ENCODE results near the gene NEK11. TPM values are rescaled to one million over a fixed set of nuclear protein-coding genes. Genes with fewer than 3 reads are reported as not detected.
A peak's percentile ranks its signal among the peaks of the same experiment; 100 is the strongest.

Gene NEK11
- total RNA-seq, 1 donor from 2014 or later = 7.1 TPM

DNA sequence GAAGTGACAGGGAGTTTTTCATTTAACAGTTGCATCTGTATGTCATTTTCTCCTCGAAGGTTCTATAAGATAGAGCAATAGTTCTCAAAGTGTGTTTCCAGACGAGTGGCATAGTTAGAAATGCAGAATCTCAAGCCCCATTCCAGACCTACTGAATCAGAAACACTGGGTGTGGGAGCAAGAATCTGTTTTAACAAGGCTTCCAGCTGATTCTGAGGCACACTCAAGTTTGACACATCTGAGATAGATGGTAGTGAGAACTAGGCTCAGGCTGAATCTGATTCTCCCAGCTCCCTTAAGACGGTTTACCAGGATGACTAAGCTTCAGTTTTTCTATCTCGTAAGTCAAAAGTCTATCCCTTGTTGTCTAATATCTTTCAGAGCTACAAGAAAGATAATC is 195.1 kb downstream of the NEK11 start:
- Histone ChIP-seq H3K9me3 (ENCODE audit: insufficient read depth, low read depth, low read length) (no peaks in the 10 kb centered on the region), H3K9ac (ENCODE audit: low read length) (no peak overlapping the region), H3K36me3 (ENCODE audit: insufficient read depth, low read length) (no peaks in the 10 kb centered on the region), H3K79me2 (ENCODE audit: insufficient read depth, low read length) (no peaks in the 10 kb centered on the region), H3K4me1 (ENCODE audit: insufficient read depth, low read length) (peaks cover 39% of the 10 kb centered on the region), H3K27me3 (ENCODE audit: insufficient read depth, low read length) (no peaks in the 10 kb centered on the region), H4K20me1 (ENCODE audit: insufficient read depth, low read length) (no peaks in the 10 kb centered on the region), H2AFZ (ENCODE audit: low read depth, low read length) (no peak overlapping the region), H3K4me3 (ENCODE audit: insufficient read depth, low read depth, low read length) (no peak overlapping the region), H3K4me2 (ENCODE audit: low read length) (peak overlapping the region; percentile 10), H3K27ac (ENCODE audit: low read depth, low read length) (peak overlapping the region; percentile 54)
- peak; percentile 72 for FAIRE-seq
- Mint-ChIP-seq H3K4me3 (ENCODE audit: unreplicated experiment) (no peak overlapping the region), H3K36me3 (ENCODE audit: low read depth, unreplicated experiment) (no peaks in the 10 kb centered on the region), H3K27me3 (ENCODE audit: low read depth, unreplicated experiment) (no peaks in the 10 kb centered on the region), H3K4me1 (ENCODE audit: low read depth, unreplicated experiment) (peaks cover 38% of the 10 kb centered on the region), H3K9me3 (ENCODE audit: unreplicated experiment) (no peaks in the 10 kb centered on the region), H3K27ac (ENCODE audit: unreplicated experiment) (peak overlapping the region; percentile 75)
- TF ChIP-seq, protein P1, sequence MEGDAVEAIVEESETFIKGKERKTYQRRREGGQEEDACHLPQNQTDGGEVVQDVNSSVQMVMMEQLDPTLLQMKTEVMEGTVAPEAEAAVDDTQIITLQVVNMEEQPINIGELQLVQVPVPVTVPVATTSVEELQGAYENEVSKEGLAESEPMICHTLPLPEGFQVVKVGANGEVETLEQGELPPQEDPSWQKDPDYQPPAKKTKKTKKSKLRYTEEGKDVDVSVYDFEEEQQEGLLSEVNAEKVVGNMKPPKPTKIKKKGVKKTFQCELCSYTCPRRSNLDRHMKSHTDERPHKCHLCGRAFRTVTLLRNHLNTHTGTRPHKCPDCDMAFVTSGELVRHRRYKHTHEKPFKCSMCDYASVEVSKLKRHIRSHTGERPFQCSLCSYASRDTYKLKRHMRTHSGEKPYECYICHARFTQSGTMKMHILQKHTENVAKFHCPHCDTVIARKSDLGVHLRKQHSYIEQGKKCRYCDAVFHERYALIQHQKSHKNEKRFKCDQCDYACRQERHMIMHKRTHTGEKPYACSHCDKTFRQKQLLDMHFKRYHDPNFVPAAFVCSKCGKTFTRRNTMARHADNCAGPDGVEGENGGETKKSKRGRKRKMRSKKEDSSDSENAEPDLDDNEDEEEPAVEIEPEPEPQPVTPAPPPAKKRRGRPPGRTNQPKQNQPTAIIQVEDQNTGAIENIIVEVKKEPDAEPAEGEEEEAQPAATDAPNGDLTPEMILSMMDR (IDR thresholded peaks at IDR 0.05; ENCODE audit: insufficient read depth, low read depth, low read length) = no peak
- no peak for TF ChIP-seq EZH2 (IDR thresholded peaks at IDR 0.05; ENCODE audit: insufficient read depth, low read length)
- DNase-seq (ENCODE audit: low read depth) = peak; percentile 95

DNA sequence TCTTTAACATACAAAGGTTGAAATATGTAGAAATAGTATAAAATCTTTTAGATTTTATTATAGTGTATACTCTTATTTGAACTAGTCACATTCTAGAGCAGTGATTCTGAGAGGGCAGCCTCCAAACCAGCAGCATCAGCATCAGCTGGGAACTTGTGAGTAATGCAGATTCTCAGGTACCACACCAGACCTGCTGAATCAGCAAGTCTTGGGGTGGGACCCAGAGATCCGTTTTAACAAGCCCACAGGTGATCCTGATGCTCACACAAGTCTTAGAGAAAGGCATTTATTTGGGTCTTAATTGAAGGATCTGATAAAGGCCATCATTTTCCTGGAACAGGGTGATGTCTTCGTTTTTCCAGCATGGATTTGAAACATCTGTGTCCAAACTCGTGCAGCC is 195.9 kb downstream of the NEK11 start:
- Histone ChIP-seq H3K4me3 (ENCODE audit: insufficient read depth, low read depth, low read length) (no peak overlapping the region), H3K9me3 (ENCODE audit: insufficient read depth, low read depth, low read length) (no peaks in the 10 kb centered on the region), H3K4me2 (ENCODE audit: low read length) (no peak overlapping the region), H2AFZ (ENCODE audit: low read depth, low read length) (no peak overlapping the region), H3K27ac (ENCODE audit: low read depth, low read length) (no peak overlapping the region), H4K20me1 (ENCODE audit: insufficient read depth, low read length) (no peaks in the 10 kb centered on the region), H3K9ac (ENCODE audit: low read length) (no peak overlapping the region), H3K36me3 (ENCODE audit: insufficient read depth, low read length) (no peaks in the 10 kb centered on the region), H3K79me2 (ENCODE audit: insufficient read depth, low read length) (no peaks in the 10 kb centered on the region), H3K27me3 (ENCODE audit: insufficient read depth, low read length) (no peaks in the 10 kb centered on the region), H3K4me1 (ENCODE audit: insufficient read depth, low read length) (peaks cover 30% of the 10 kb centered on the region)
- H3K27ac Mint-ChIP-seq (ENCODE audit: unreplicated experiment) = no peak overlapping the region
- H3K9me3 Mint-ChIP-seq (ENCODE audit: unreplicated experiment) = no peaks in the 10 kb centered on the region
- H3K4me3 Mint-ChIP-seq (ENCODE audit: unreplicated experiment) = no peak overlapping the region
- FAIRE-seq (no peak), DNase-seq (ENCODE audit: low read depth) (no peak)
- no peaks in the 10 kb centered on the region for H3K27me3 Mint-ChIP-seq (ENCODE audit: low read depth, unreplicated experiment)
- TF ChIP-seq, protein P1 (IDR thresholded peaks at IDR 0.05; ENCODE audit: insufficient read depth, low read depth, low read length) = no peak
- TF ChIP-seq EZH2 (IDR thresholded peaks at IDR 0.05; ENCODE audit: insufficient read depth, low read length) = no peak
- H3K4me1 Mint-ChIP-seq (ENCODE audit: low read depth, unreplicated experiment) = peaks cover 29% of the 10 kb centered on the region
- H3K36me3 Mint-ChIP-seq (ENCODE audit: low read depth, unreplicated experiment) = no peaks in the 10 kb centered on the region

DNA sequence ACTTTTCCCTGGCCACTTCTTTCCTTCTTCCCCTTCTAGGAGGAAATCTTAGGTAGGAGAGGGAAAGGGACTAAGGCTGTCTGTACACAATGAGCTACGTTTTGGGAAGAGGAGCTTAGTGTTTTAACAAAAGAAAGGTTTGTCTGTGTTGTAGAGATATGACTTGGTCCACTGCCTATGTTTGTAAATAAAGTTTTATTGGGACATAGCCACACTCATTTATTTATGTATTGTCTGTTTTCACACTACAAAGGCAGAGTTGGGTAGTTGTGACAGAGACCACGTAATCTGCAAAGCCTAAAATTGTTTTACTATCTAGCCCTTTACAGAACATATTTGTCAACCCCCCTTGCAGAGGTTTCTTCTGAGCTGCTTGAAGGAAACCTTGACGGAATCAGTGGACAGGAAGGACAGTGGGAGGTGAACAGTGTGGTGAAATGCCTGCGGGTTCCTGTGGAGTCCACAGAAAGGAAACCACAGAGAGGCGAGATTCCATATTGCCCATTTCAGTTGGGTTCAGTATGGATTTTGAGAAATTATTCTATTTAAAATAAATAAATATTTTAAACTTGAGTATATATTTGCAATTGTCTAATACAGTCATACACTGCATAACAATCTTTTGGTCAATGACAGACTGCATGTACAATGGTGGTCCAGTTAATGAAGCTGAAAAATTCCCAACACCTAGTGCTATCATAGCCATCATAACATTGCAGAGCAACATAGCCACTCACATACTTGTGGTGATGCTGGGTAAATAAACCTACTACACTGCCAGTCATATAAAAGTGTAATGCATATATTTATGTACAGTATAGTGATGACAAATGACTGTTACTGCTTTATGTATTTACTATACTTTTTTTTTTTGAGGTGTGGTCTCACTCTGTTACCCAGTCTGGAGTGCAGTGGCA is 197.0 kb downstream of the NEK11 start:
- Histone ChIP-seq H3K9me3 (ENCODE audit: insufficient read depth, low read depth, low read length) (no peaks in the 10 kb centered on the region), H3K4me2 (ENCODE audit: low read length) (no peak overlapping the region), H3K27ac (ENCODE audit: low read depth, low read length) (no peak overlapping the region), H2AFZ (ENCODE audit: low read depth, low read length) (no peak overlapping the region), H3K4me1 (ENCODE audit: insufficient read depth, low read length) (peaks cover 21% of the 10 kb centered on the region), H4K20me1 (ENCODE audit: insufficient read depth, low read length) (no peaks in the 10 kb centered on the region), H3K9ac (ENCODE audit: low read length) (no peak overlapping the region), H3K79me2 (ENCODE audit: insufficient read depth, low read length) (no peaks in the 10 kb centered on the region), H3K27me3 (ENCODE audit: insufficient read depth, low read length) (no peaks in the 10 kb centered on the region), H3K36me3 (ENCODE audit: insufficient read depth, low read length) (no peaks in the 10 kb centered on the region), H3K4me3 (ENCODE audit: insufficient read depth, low read depth, low read length) (no peak overlapping the region)
- Mint-ChIP-seq H3K36me3 (ENCODE audit: low read depth, unreplicated experiment) (no peaks in the 10 kb centered on the region), H3K27ac (ENCODE audit: unreplicated experiment) (no peak overlapping the region), H3K9me3 (ENCODE audit: unreplicated experiment) (no peaks in the 10 kb centered on the region), H3K27me3 (ENCODE audit: low read depth, unreplicated experiment) (no peaks in the 10 kb centered on the region), H3K4me3 (ENCODE audit: unreplicated experiment) (no peak overlapping the region), H3K4me1 (ENCODE audit: low read depth, unreplicated experiment) (peaks cover 21% of the 10 kb centered on the region)
- no peak for FAIRE-seq
- TF ChIP-seq EZH2 (IDR thresholded peaks at IDR 0.05; ENCODE audit: insufficient read depth, low read length) = no peak
- TF ChIP-seq, protein P1 (IDR thresholded peaks at IDR 0.05; ENCODE audit: insufficient read depth, low read depth, low read length) = no peak
- no peak for DNase-seq (ENCODE audit: low read depth)
